NT2/D1 (cell line): ENCODE results near the gene ACSF3.

Experiments used
- DNase-seq: peaks from one replicate; pipeline ENCODE4 v3.0.0-alpha.2; 2011; ENCODE audit warnings: low read depth, low spot score
- H3K27me3 ChIP-seq: 2 replicates; pipeline ENCODE4 v1.6.0; 2011; ENCODE audit warnings: mild to moderate bottlenecking; ENCODE audit not compliant: insufficient read length, insufficient read depth
- H3K36me3 ChIP-seq: 2 replicates; pipeline ENCODE4 v1.6.1; 2011; ENCODE audit warnings: mild to moderate bottlenecking, low read length, mixed read lengths; ENCODE audit not compliant: insufficient read depth, insufficient read length
- H3K4me1 ChIP-seq: 2 replicates; pipeline ENCODE4 v1.5.1; 2011; ENCODE audit not compliant: insufficient read depth, insufficient read length
- H3K4me3 ChIP-seq: 2 replicates; pipeline ENCODE4 v1.5.1; 2011; ENCODE audit warnings: low read depth; ENCODE audit not compliant: insufficient read length
- H3K9ac ChIP-seq: 2 replicates; pipeline ENCODE4 v1.6.0; 2011; ENCODE audit warnings: low read depth; ENCODE audit not compliant: insufficient read length
- H3K9me3 ChIP-seq: 2 replicates; pipeline ENCODE4 v1.5.1; 2011; ENCODE audit warnings: mild to moderate bottlenecking, low read length; ENCODE audit not compliant: insufficient read depth
- SUZ12 ChIP-seq: IDR thresholded peaks from 2 replicates; pipeline ENCODE4 v1.6.1; 2011; ENCODE audit not compliant: insufficient read length, insufficient read depth; ENCODE audit errors: extremely low read depth
- YY1 ChIP-seq: IDR thresholded peaks from 2 replicates; pipeline ENCODE4 v1.6.1; 2011; ENCODE audit not compliant: insufficient read length, insufficient read depth
- ZNF274 ChIP-seq: IDR thresholded peaks from 2 replicates; pipeline ENCODE4 v1.6.1; 2011; ENCODE audit warnings: mild to moderate bottlenecking, low read depth, low read length

The ACSF3 gene

DNA sequence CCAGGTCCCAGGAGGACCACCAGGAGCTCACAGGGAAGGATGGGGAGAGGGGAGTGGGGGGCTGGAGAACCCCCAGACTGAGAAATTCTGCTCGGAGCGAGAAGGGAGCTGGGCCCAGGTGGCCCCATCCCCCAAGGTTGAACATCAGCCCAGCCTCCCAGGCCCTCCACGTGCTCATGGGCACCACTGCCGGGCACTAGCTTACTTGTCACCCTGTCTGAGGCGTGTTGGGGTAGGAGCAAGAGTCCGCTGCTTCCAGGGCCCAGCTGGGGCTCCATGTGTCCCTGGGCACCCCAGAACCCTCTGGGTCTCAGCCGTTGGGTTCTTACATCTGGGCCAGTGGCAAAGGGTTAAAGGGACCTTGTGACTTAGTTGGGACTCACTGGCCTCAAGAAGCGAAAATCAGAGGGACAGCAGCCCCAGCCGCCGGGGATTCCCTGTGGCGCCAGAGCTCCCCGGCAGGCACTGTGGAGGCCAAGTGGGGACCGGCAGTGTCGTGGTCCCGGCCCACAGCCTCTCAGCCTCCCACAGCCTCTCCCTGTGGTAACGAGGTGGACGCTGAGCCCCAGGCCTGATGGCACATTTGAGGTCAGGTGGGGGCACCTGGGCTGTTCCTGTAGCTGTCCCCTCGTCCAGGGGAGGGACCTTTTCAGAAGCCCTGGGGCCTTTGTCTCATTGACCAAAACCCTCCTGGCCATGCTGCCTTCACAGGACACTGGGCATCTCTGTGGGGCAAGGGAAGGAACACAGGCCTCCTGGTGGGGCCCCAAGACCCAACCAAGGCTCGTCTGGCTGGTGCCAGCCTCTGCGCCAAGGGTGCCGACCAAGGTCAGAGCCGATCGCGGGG lies 44.2 kb downstream of the ACSF3 start:
- no peak overlapping the region for H3K9ac ChIP-seq
- no peak for TF ChIP-seq ZNF274
- no peak for TF ChIP-seq YY1
- TF ChIP-seq SUZ12 = no peak
- H3K4me3 ChIP-seq = no peak overlapping the region
- peaks cover 10% of the 10 kb centered on the region for H3K4me1 ChIP-seq
- no peaks in the 10 kb centered on the region for H3K9me3 ChIP-seq
- no peak for DNase-seq
- no peaks in the 10 kb centered on the region for H3K27me3 ChIP-seq
- peaks cover 82% of the 10 kb centered on the region for H3K36me3 ChIP-seq

- Histone ChIP-seq H3K4me3 (no peak overlapping the region), H3K27me3 (no peaks in the 10 kb centered on the region), H3K9ac (no peak overlapping the region), H3K36me3 (peaks cover 77% of the 10 kb centered on the region), H3K4me1 (peaks cover 9% of the 10 kb centered on the region), H3K9me3 (no peaks in the 10 kb centered on the region)
- TF ChIP-seq YY1 = no peak
- no peak for TF ChIP-seq ZNF274
- TF ChIP-seq SUZ12 = no peak
- DNase-seq = no peak
Observed at GRCh38 chr16:89138513-89138795, 44.8 kb downstream of the ACSF3 start.

DNA sequence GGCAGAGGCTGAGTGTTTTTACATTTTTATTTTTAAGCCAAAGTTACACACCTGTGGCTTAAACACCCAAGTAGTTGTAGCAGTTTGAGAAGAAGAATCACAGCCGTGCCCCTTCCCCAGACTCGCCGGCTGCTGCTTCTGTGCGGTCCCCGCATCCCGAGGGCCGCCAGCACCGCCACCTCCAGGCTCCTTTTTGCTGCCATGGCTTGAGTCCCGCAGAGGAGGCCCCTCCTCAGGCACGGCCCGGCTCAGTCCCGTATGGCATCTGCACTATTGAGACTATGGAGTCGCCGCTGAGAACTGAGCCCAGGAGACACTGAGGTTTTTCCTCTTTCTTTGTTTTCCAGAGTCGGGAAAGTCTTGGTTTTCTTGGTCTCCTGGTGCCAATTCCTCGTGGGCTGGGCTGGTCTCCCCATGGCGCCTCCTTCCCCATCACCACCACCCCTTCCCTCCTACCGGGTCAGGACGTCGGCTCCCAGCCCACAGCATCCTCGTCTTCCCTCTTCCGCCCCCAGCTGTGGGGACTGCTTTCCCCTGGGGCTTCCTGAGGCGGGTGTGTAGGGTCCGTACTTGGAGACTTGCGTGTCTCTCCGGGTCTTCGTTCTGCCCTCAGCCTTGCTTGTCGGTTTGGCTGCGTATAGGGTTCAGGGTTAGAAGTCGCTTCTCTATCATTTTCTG lies 45.3 kb downstream of the ACSF3 start:
- H3K36me3 ChIP-seq = peaks cover 77% of the 10 kb centered on the region
- no peak overlapping the region for H3K4me3 ChIP-seq
- no peak for DNase-seq
- H3K4me1 ChIP-seq = peaks cover 5% of the 10 kb centered on the region
- H3K9ac ChIP-seq = no peak overlapping the region
- H3K9me3 ChIP-seq = no peaks in the 10 kb centered on the region
- TF ChIP-seq SUZ12 (no peak), YY1 (no peak), ZNF274 (no peak)
- no peaks in the 10 kb centered on the region for H3K27me3 ChIP-seq

DNA sequence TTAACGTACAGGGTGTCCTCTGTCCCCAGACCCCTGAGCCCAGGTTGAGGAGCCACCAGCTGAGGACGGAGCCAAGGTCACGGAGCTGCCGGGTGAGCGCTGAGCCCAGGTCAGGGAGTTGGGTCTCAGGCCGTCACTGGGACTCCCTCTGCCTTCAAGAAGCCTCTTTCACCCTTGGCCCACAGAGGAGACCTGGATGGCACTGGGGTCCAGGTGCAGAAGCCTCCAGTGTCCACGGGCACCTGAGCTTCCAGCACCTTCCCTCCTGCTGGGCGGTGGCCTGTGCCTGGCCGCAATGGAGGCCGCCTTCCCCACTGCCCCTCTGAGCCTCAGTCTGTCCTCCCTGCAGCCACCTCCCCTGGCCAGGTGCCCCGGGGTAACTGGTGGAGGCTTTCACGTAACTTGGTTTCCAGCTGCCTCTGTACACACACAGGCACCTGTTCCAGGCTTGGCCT lies 46.3 kb downstream of the ACSF3 start:
- H3K27me3 ChIP-seq = no peaks in the 10 kb centered on the region
- no peak for DNase-seq
- no peak overlapping the region for H3K4me3 ChIP-seq
- H3K4me1 ChIP-seq = no peaks in the 10 kb centered on the region
- peaks cover 78% of the 10 kb centered on the region for H3K36me3 ChIP-seq
- no peaks in the 10 kb centered on the region for H3K9me3 ChIP-seq
- H3K9ac ChIP-seq = peak overlapping the region; percentile 3
- TF ChIP-seq ZNF274 (no peak), YY1 (no peak), SUZ12 (no peak)

GRCh38 chr16:89140401-89140800 lies 46.7 kb downstream of the ACSF3 start:
- no peak for DNase-seq
- TF ChIP-seq SUZ12 = no peak
- no peak for TF ChIP-seq YY1
- peaks cover 78% of the 10 kb centered on the region for H3K36me3 ChIP-seq
- no peak overlapping the region for H3K4me3 ChIP-seq
- H3K9ac ChIP-seq = no peak overlapping the region
- H3K9me3 ChIP-seq = no peaks in the 10 kb centered on the region
- H3K4me1 ChIP-seq = no peaks in the 10 kb centered on the region
- no peaks in the 10 kb centered on the region for H3K27me3 ChIP-seq

DNA sequence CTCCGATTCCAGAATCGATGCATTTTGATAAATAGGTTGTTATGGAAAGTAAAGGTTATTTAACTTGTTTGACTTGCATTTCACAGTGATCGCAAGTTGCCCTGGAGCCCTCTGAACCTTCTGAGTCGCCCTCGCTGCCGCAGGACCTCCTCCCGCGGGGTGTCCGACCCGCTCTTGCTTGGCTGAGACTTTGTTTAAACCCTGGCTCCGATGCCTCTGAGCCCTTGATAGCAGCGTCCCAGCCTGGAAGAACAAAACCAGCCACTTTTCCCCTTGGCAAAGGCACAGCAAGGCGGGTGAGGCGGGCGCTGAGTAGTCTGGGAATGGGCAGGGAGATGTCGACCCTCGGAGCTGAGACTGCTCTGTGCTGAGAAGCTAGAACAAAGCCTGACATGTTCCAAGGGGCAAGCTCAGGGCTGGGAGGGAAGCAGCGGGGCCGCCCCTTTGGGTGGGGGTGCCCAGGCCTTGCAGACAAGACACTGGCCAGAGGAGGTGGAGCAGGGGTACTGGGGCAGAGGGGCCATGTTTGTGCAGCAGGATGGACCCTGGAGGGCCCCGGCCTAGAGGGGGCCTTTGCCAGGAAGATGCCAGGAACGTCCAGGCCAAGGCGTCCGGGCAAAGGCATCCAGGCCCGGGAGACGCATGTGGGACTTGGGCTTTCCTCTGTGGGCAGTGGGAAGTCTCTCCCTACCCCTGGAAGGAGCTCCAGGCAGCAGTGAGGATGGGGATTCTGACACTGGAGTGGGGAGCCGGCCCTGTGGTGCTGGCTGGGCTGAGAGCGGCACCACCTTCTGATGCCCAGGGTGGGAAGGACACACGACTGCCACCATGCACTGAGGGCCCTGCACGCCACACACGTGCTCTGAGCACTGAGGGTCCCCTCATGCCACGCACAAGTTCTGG lies 47.6 kb downstream of the ACSF3 start:
- DNase-seq = no peak
- Histone ChIP-seq H3K4me3 (no peak overlapping the region), H3K9ac (no peak overlapping the region), H3K27me3 (no peaks in the 10 kb centered on the region), H3K36me3 (peaks cover 84% of the 10 kb centered on the region), H3K4me1 (no peaks in the 10 kb centered on the region), H3K9me3 (no peaks in the 10 kb centered on the region)
- no peak for TF ChIP-seq SUZ12
- TF ChIP-seq YY1 = no peak
- TF ChIP-seq ZNF274 = no peak
